ENCODE results near the gene TLE3.

DNA sequence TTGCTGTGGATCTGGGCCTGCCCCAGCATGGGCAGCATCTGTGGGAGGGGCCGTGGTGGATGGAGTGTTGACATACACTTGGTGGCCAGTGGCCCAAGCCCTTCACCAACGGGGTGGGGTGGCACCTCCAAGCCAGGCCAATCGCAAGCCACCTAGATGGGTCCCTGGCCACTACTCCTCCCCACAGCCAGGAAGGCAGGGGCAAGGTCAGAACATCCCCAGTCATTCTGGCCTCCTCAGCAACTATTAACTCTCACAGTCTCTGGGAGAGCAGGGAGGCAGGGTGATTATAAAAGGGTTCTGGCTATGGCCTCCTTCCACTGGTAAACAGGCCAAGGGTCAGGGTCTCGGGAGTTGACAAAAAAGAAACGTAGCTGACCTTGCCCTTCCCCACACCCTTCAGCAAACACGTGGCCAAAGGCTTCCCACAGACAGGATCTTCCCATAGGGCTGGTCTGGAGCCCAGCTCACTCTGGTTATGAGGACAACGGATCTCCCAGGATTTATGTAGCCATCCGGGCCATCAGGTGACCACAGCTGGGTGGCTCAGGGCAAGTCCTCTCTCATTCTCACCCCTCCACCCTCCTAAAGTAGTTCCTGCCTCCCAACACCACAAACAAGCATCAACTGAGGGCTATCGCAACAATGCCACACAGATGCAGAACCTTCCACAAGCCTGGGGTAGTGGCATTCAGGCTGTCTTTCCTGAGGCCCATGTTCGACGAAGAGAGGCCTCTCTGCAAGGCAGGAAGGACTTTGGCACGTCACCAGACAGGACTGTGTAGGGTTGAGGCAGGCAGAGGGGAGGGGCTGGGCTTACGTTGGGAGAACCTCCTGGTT is 18.9 kb downstream of the TLE3 start:
- TF ChIP-seq, protein P1, sequence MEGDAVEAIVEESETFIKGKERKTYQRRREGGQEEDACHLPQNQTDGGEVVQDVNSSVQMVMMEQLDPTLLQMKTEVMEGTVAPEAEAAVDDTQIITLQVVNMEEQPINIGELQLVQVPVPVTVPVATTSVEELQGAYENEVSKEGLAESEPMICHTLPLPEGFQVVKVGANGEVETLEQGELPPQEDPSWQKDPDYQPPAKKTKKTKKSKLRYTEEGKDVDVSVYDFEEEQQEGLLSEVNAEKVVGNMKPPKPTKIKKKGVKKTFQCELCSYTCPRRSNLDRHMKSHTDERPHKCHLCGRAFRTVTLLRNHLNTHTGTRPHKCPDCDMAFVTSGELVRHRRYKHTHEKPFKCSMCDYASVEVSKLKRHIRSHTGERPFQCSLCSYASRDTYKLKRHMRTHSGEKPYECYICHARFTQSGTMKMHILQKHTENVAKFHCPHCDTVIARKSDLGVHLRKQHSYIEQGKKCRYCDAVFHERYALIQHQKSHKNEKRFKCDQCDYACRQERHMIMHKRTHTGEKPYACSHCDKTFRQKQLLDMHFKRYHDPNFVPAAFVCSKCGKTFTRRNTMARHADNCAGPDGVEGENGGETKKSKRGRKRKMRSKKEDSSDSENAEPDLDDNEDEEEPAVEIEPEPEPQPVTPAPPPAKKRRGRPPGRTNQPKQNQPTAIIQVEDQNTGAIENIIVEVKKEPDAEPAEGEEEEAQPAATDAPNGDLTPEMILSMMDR (IDR thresholded peaks at IDR 0.05), result no peak
- TF ChIP-seq POLR2A (IDR thresholded peaks at IDR 0.05), result no peak
